ENCODE results near the gene FBXL7.

- TF ChIP-seq, protein P1, sequence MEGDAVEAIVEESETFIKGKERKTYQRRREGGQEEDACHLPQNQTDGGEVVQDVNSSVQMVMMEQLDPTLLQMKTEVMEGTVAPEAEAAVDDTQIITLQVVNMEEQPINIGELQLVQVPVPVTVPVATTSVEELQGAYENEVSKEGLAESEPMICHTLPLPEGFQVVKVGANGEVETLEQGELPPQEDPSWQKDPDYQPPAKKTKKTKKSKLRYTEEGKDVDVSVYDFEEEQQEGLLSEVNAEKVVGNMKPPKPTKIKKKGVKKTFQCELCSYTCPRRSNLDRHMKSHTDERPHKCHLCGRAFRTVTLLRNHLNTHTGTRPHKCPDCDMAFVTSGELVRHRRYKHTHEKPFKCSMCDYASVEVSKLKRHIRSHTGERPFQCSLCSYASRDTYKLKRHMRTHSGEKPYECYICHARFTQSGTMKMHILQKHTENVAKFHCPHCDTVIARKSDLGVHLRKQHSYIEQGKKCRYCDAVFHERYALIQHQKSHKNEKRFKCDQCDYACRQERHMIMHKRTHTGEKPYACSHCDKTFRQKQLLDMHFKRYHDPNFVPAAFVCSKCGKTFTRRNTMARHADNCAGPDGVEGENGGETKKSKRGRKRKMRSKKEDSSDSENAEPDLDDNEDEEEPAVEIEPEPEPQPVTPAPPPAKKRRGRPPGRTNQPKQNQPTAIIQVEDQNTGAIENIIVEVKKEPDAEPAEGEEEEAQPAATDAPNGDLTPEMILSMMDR (IDR thresholded peaks at IDR 0.05): no peak
- TF ChIP-seq POLR2A (IDR thresholded peaks at IDR 0.05): no peak
Observed at GRCh38 chr5:15837551-15838289, 337.7 kb downstream of the FBXL7 start.

Data from lower leg skin (tissue), 3 donors.